ENCODE data around the gene OLIG2. TPM values are rescaled to one million over a fixed set of nuclear protein-coding genes. Genes with fewer than 3 reads are reported as not detected.

The OLIG2 gene
- total RNA-seq, 4 donors from 2014 or later: not detected

GRCh38 chr21:33028287-33028670, 2.5 kb downstream of the OLIG2 start:
- DNase-seq (ENCODE audit: low spot score): no peak
- ATAC-seq (ENCODE audit: low FRiP score): no peak
- TF ChIP-seq CTCF (IDR thresholded peaks at IDR 0.05): no peak

DNA sequence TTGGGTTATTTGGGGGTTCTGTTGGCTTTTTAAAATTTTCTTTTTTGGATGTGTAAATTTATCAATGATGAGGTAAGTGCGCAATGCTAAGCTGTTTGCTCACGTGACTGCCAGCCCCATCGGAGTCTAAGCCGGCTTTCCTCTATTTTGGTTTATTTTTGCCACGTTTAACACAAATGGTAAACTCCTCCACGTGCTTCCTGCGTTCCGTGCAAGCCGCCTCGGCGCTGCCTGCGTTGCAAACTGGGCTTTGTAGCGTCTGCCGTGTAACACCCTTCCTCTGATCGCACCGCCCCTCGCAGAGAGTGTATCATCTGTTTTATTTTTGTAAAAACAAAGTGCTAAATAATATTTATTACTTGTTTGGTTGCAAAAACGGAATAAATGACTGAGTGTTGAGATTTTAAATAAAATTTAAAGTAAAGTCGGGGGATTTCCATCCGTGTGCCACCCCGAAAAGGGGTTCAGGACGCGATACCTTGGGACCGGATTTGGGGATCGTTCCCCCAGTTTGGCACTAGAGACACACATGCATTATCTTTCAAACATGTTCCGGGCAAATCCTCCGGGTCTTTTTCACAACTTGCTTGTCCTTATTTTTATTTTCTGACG, 3.1 kb downstream of the OLIG2 start:
- ATAC-seq (ENCODE audit: low FRiP score): no peak
- no peak for TF ChIP-seq CTCF (IDR thresholded peaks at IDR 0.05)
- DNase-seq (ENCODE audit: low spot score): no peak

DNA sequence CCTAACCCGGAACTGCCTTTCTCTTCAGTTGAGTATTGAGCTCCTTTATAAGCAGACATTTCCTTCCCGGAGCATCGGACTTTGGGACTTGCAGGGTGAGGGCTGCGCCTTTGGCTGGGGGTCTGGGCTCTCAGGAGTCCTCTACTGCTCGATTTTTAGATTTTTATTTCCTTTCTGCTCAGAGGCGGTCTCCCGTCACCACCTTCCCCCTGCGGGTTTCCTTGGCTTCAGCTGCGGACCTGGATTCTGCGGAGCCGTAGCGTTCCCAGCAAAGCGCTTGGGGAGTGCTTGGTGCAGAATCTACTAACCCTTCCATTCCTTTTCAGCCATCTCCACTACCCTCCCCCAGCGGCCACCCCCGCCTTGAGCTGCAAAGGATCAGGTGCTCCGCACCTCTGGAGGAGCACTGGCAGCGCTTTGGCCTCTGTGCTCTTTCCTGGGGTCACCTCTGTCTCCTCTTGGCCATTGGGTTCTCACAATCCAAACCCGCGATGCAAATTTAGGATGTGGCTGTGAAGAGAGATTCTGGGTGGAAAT, 3.7 kb downstream of the OLIG2 start:
- no peak for TF ChIP-seq CTCF (IDR thresholded peaks at IDR 0.05)
- no peak for DNase-seq (ENCODE audit: low spot score)
- ATAC-seq (ENCODE audit: low FRiP score): no peak

DNA sequence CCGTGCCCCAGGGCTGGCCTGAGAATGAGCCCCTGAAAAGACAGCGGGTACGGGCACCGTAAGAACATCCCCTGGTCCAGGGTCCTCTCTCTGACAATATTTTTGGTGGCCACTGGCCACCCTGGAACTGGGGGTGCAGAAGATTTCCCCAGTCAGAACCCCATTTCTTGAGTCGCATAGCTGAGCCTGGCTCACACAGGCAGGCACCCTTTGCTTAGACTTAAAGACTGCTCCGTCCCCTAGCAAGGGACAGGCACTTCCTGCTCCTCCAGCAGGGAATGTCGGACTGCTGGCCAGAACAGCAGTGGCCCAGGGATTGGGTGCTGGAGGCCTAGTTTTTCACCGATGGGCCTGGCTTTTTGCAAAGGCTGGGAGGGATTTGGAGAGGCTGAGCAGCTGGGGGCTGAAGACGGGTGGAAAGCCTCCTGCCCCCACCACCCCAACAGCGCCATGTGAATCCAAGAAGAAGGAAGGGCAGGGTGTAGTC, 4.3 kb downstream of the OLIG2 start:
- no peak for TF ChIP-seq CTCF (IDR thresholded peaks at IDR 0.05)
- DNase-seq (ENCODE audit: low spot score) (no peak), ATAC-seq (ENCODE audit: low FRiP score) (no peak)

GRCh38 chr21:33030633-33031032, 4.9 kb downstream of the OLIG2 start:
- DNase-seq (ENCODE audit: low spot score) (no peak), ATAC-seq (ENCODE audit: low FRiP score) (no peak)
- no peak for TF ChIP-seq CTCF (IDR thresholded peaks at IDR 0.05)

DNA sequence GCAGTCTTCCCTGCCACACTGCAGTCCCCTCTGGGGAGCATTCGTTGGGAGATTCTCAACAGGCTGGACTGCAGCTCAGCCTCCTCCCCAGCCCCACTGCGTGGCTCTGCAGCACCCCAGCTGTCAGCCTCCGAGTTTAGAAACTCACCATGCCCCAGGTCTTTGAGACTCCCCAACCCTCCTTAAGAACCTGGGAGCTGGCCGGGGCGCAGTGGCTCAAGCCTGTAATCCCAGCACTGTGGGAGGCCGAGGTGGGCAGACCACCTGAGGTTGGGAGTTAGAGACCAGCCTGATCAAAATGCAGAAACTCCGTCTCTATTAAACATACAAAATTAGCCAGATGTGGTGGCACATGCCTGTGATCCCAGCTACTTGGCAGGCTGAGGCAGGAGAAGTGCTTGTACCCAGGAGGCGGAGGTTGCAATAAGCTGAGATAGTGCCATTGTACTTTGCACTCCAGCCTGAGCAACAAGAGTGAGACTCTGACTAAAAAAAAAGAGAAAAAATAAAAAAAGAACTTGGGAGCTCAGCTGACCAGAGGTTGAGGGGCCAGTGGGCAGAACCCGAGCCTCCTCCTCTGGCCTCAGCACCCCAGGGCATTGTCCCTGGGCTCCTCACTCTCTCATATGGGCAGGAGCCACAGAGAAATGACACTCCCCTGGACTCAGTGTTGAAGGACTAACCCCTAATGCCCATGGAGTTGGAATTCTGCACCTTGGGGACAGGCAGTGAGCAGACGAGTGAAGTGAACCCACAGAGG, 5.6 kb downstream of the OLIG2 start:
- ATAC-seq (ENCODE audit: low FRiP score): no peak
- DNase-seq (ENCODE audit: low spot score): no peak
- TF ChIP-seq CTCF (IDR thresholded peaks at IDR 0.05): no peak
